Neutrophil (primary cell): ENCODE data around the gene NPR2.
A peak's percentile ranks its signal among the peaks of the same experiment; 100 is the strongest.

Experiments
- H3K27ac ChIP-seq: fragments of 200-600 bp; sonication (generic); 2 replicates; pipeline ENCODE4 v1.5.1; 2016; ENCODE audit warnings: mild to moderate bottlenecking, moderate library complexity
- H3K27me3 ChIP-seq: fragments of 200-600 bp; sonication (generic); 2 replicates; pipeline ENCODE4 v1.6.0; 2016; ENCODE audit warnings: mild to moderate bottlenecking
- H3K36me3 ChIP-seq: fragments of 200-600 bp; sonication (generic); 2 replicates; pipeline ENCODE4 v1.5.1; 2017
- H3K4me1 ChIP-seq, 2 experiments: fragments of 200-600 bp in 1 of 2; sonication (generic) in 1 of 2; 1 replicate in 1 of 2; 2 replicates in 1 of 2; pipeline versions ENCODE4 v1.5.1 to v1.6.1; 2013 to 2016; ENCODE audit warnings: low read depth in 1 of 2, low read length in 1 of 2, mild to moderate bottlenecking in 1 of 2, moderate library complexity in 1 of 2; ENCODE audit not compliant: control insufficient read depth in 1 of 2, insufficient read depth in 1 of 2
- H3K4me3 ChIP-seq, 2 experiments: fragments of 200-600 bp in 1 of 2; sonication (generic) in 1 of 2; 1 replicate in 1 of 2; 2 replicates in 1 of 2; pipeline ENCODE4 v1.5.1; 2013 to 2016; ENCODE audit warnings: low read depth in 1 of 2, low read length in 1 of 2, mild to moderate bottlenecking in 1 of 2, moderate library complexity in 1 of 2
- H3K9me3 ChIP-seq: fragments of 200-600 bp; sonication (generic); 2 replicates; pipeline ENCODE4 v1.5.1; 2016
- TF ChIP-seq, protein P1 (sequence below): fragments of 200-600 bp; sonication (generic); IDR thresholded peaks from 2 replicates; pipeline ENCODE4 v1.5.1; 2016; ENCODE audit warnings: antibody characterized with exemption

NPR2 gene

DNA sequence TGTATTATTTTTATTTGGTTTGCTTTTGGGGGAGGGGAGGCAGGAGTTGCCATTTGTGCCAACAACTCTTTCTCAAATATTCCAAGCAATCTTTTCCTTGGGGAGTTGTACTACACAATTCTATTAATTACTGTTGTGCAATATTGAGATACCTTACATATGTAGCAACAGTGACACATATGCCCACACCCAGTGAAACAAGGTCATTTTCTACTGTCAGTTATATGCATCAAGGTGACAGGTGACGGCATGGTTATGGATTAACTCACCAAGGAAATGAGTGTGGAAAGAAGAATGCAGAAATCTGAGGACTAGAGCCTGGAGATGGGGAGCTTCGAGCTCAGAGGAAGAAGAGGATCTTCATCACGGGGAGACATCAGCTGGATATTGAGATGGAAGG lies 19.4 kb upstream of the NPR2 start:
- Histone ChIP-seq H3K27ac (no peak overlapping the region), H3K9me3 (no peaks in the 10 kb centered on the region), H3K27me3 (no peaks in the 10 kb centered on the region), H3K4me3 (no peak overlapping the region), H3K36me3 (no peaks in the 10 kb centered on the region), H3K4me1 (peaks cover 18 to 20% of the 10 kb centered on the region in 2 experiments)
- TF ChIP-seq, protein P1, sequence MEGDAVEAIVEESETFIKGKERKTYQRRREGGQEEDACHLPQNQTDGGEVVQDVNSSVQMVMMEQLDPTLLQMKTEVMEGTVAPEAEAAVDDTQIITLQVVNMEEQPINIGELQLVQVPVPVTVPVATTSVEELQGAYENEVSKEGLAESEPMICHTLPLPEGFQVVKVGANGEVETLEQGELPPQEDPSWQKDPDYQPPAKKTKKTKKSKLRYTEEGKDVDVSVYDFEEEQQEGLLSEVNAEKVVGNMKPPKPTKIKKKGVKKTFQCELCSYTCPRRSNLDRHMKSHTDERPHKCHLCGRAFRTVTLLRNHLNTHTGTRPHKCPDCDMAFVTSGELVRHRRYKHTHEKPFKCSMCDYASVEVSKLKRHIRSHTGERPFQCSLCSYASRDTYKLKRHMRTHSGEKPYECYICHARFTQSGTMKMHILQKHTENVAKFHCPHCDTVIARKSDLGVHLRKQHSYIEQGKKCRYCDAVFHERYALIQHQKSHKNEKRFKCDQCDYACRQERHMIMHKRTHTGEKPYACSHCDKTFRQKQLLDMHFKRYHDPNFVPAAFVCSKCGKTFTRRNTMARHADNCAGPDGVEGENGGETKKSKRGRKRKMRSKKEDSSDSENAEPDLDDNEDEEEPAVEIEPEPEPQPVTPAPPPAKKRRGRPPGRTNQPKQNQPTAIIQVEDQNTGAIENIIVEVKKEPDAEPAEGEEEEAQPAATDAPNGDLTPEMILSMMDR: no peak

DNA sequence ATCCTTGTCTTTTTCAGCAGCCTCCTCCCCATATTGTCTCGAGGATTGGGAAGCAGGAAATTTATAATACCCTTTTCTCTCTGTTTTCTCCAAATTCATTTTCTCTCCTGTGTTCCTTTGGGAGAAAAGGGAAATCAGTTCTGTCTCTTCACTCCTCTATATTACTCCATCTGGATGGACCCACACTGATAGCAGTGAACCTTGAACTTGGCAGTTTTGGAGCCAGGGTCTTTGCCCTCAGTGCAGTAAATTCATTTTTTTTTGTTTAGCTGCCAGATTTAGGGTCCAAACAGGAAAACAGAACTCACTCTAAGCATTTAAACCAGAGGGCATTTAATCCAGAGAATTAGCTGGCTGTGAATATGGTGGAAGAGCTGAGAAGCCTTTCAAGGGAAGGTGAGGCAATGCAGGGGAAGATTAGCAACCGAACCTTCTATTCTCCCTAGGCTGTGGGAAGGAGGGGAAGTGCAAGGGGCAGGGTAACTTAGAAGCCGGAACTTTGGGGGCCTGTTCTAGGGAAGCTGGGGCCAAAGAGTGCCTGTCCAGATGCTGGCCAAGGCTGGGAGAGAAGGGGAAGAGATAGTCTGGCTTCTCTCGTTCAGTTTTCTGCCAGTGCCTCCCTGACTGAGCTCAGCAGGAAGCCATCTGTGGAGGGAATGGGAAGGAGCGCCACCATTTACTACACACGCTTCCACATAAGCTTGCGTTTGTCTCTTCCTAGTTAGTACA lies 16.3 kb upstream of the NPR2 start:
- Histone ChIP-seq H3K9me3 (no peaks in the 10 kb centered on the region), H3K27me3 (no peaks in the 10 kb centered on the region), H3K4me1 (peaks cover 18 to 20% of the 10 kb centered on the region in 2 experiments), H3K4me3 (no peak overlapping the region), H3K36me3 (no peaks in the 10 kb centered on the region), H3K27ac (peak overlapping the region; percentile 35)
- TF ChIP-seq, protein P1: no peak

DNA sequence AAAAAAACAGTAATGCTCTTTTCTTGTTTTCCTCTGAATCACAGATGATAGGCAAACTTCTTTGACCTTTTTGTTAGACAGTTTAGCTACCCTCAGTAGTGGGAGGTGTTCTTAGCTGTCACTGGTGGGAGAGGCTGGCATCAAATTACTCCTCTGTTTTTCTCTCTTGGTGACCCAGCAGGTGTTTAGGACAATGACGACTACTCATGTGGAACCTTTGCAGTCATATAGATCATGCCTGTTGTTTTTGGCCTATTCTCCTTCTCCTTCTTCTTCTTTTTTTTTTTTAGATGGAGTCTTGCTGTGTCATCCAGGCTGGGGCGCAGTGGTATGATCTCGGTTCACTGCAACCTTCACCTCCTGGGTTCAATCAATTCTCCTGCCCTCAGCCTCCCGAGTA lies 15.4 kb upstream of the NPR2 start:
- Histone ChIP-seq H3K27me3 (no peaks in the 10 kb centered on the region), H3K9me3 (no peaks in the 10 kb centered on the region), H3K4me1 (peaks cover 18 to 20% of the 10 kb centered on the region in 2 experiments), H3K4me3 (no peak overlapping the region), H3K27ac (no peak overlapping the region), H3K36me3 (no peaks in the 10 kb centered on the region)
- TF ChIP-seq, protein P1: no peak

DNA sequence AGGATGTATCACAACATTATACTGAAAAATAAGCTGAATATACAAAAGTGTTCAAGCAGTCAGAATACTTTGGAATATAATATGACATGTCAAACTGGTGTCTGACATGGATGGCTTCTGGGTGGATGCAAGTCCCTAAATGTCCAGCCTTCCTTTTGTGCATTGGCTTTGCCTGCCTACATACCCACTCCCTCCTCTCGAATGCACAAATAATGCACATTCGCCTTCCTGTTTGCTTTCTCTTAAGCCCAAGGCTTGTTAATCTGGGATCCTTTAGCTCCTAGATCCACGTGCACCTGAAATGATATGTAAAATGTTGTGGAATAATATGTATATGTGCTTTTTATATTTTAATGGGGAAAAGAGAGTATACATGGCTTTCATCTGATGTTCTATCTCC lies 12.9 kb upstream of the NPR2 start:
- Histone ChIP-seq H3K36me3 (no peaks in the 10 kb centered on the region), H3K27ac (no peak overlapping the region), H3K27me3 (no peaks in the 10 kb centered on the region), H3K9me3 (no peaks in the 10 kb centered on the region), H3K4me3 (no peak overlapping the region), H3K4me1 (peaks cover 11 to 12% of the 10 kb centered on the region in 2 experiments)
- TF ChIP-seq, protein P1: no peak

DNA sequence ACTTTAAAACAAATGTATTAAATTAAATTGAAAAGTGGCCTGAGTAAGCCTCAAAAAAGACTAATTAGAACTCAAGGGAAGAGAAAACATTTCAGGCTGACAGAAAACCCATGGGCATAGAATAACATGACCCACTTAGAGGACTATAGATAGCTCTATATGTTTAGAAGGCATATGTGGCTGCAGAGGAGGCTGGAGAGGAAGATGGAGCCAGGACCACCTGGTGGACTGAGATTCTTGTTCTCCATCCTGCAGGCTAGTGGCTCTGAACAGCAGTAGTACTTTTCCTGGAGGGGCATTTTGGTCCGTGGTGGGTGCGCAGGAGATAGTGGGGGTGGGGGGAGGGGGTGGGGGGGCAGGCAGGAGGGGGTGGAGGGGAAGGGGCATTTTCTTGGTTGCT lies 10.3 kb upstream of the NPR2 start:
- H3K36me3 ChIP-seq: no peaks in the 10 kb centered on the region
- H3K4me3 ChIP-seq: no peak overlapping the region
- TF ChIP-seq, protein P1: no peak
- H3K4me1 ChIP-seq: peaks cover 0 to under 1% of the 10 kb centered on the region in 2 experiments
- no peak overlapping the region for H3K27ac ChIP-seq
- no peaks in the 10 kb centered on the region for H3K9me3 ChIP-seq
- no peaks in the 10 kb centered on the region for H3K27me3 ChIP-seq
